Measurements from ENCODE around the gene PNPLA1. TPM values are rescaled to one million over a fixed set of nuclear protein-coding genes. Genes with fewer than 3 reads are reported as not detected.

PNPLA1 gene
- total RNA-seq (2022; extraction: Qiagen RNA extraction), result not detected in 5 replicates

GRCh38 chr6:36269834-36270705 is at the start of gene PNPLA1:
Gene PNPLA1, plus strand, starts transcription at chr6:36270060. Its CDS starts 400 bp downstream, at chr6:36270460.

GRCh38 chr6:36336779-36337241 is 67.0 kb downstream of the PNPLA1 start, which contains the start of gene BNIP5:
Gene BNIP5, minus strand, starts transcription at chr6:36336888. Its CDS starts 6,198 bp downstream, at chr6:36330690.

Other genes starting within 250 kb of the PNPLA1 start
- 0.08 TPM in 1 of 5 replicates, not detected in the others for gene SLC26A8, start 245.4 kb upstream of the PNPLA1 start, total RNA-seq (2022; extraction: Qiagen RNA extraction)
- 21.3 to 28.2 TPM (median 25.6 TPM) in 5 replicates for gene MAPK14, start 242.3 kb upstream of the PNPLA1 start, total RNA-seq (2022; extraction: Qiagen RNA extraction)
- gene MAPK13, start 139.5 kb upstream of the PNPLA1 start, total RNA-seq (2022; extraction: Qiagen RNA extraction), result 0.28 to 1.00 TPM (median 0.74 TPM) in 5 replicates
- 8.0 to 10.3 TPM (median 9.3 TPM) in 5 replicates for gene BRPF3, start 73.3 kb upstream of the PNPLA1 start, total RNA-seq (2022; extraction: Qiagen RNA extraction)
- not detected in 5 replicates for gene BNIP5, start 66.8 kb downstream of the PNPLA1 start, total RNA-seq (2022; extraction: Qiagen RNA extraction)
- gene ETV7, start 117.6 kb downstream of the PNPLA1 start, total RNA-seq (2022; extraction: Qiagen RNA extraction), result 0.10 to 0.26 TPM (median 0.15 TPM) in 4 of 5 replicates, not detected in the other
- gene PXT1, start 172.8 kb downstream of the PNPLA1 start, total RNA-seq (2022; extraction: Qiagen RNA extraction), result not detected in 5 replicates
- 14.8 to 20.0 TPM (median 17.7 TPM) in 5 replicates for gene KCTD20, start 172.9 kb downstream of the PNPLA1 start, total RNA-seq (2022; extraction: Qiagen RNA extraction)

All from A549 treated with Mapracorat at 1 μM for 4 hours (cell line).